HEK293T (cell line): Measurements from ENCODE around the gene SLC7A10.

Experiments
- ARNT ChIP-seq: fragments of 450-650 bp; IDR thresholded peaks from 2 replicates; pipeline ENCODE4 v1.6.1; 2017; ENCODE audit warnings: mild to moderate bottlenecking
- CTBP1 ChIP-seq: fragments of 450-650 bp; IDR thresholded peaks from 2 replicates; pipeline ENCODE4 v1.6.1; 2016; ENCODE audit warnings: borderline replicate concordance
- ELF4 ChIP-seq: fragments of 450-650 bp; IDR thresholded peaks from 2 replicates; pipeline ENCODE4 v1.6.1; 2017; ENCODE audit warnings: antibody characterized with exemption
- FOXA1 ChIP-seq: fragments of 450-650 bp; IDR thresholded peaks from 2 replicates; pipeline ENCODE4 v1.6.1; 2016; ENCODE audit warnings: mild to moderate bottlenecking
- FOXK2 ChIP-seq: fragments of 450-650 bp; IDR thresholded peaks from 2 replicates; pipeline ENCODE4 v1.6.1; 2016; ENCODE audit warnings: mild to moderate bottlenecking
- HDGF ChIP-seq: fragments of 450-650 bp; IDR thresholded peaks from 2 replicates; pipeline ENCODE4 v1.6.1; 2017; ENCODE audit warnings: antibody characterized with exemption, borderline replicate concordance
- LEF1 ChIP-seq: fragments of 450-650 bp; IDR thresholded peaks from 2 replicates; pipeline ENCODE4 v1.6.1; 2017; ENCODE audit warnings: mild to moderate bottlenecking, borderline replicate concordance
- SP1 ChIP-seq: fragments of 450-650 bp; IDR thresholded peaks from 2 replicates; pipeline ENCODE4 v1.6.1; 2017
- SUZ12 ChIP-seq: fragments of 450-650 bp; IDR thresholded peaks from 2 replicates; pipeline ENCODE4 v1.6.1; 2016; ENCODE audit warnings: mild to moderate bottlenecking
- ZNF384 ChIP-seq: fragments of 450-650 bp; IDR thresholded peaks from 2 replicates; pipeline ENCODE4 v1.6.1; 2016

GRCh38 chr19:33273881-33274662 is 48.4 kb upstream of the SLC7A10 start:
- no peak for TF ChIP-seq SUZ12
- TF ChIP-seq SP1: no peak
- no peak for TF ChIP-seq LEF1
- no peak for TF ChIP-seq FOXA1
- no peak for TF ChIP-seq CTBP1
- TF ChIP-seq ZNF384: no peak
- no peak for TF ChIP-seq ARNT
- no peak for TF ChIP-seq FOXK2
- no peak for TF ChIP-seq ELF4
- no peak for TF ChIP-seq HDGF
